Measurements from ENCODE around the gene FBXO38.

FBXO38 gene

GRCh38 chr5:148491793-148492184 lies 108.0 kb downstream of the FBXO38 start:
- no peak for TF ChIP-seq TCF12 (IDR thresholded peaks at IDR 0.05; ENCODE audit: low read depth)
- no peak for TF ChIP-seq TEAD4 (IDR thresholded peaks at IDR 0.05)
- TF ChIP-seq TAF1 (IDR thresholded peaks at IDR 0.05; ENCODE audit: low read depth): no peak
- TF ChIP-seq CREB1 (IDR thresholded peaks at IDR 0.05; ENCODE audit: low read depth): no peak
- no peak for TF ChIP-seq CEBPB (IDR thresholded peaks at IDR 0.05)
- TF ChIP-seq FOXM1 (IDR thresholded peaks at IDR 0.05; ENCODE audit: borderline replicate concordance, low read depth): no peak
- TF ChIP-seq REST (IDR thresholded peaks at IDR 0.05; ENCODE audit: low read depth): no peak
- no peak for TF ChIP-seq MAX (IDR thresholded peaks at IDR 0.05)
- TF ChIP-seq EP300 (IDR thresholded peaks at IDR 0.05; ENCODE audit: borderline replicate concordance): no peak
- no peak for TF ChIP-seq NFIC (IDR thresholded peaks at IDR 0.05)
- no peak for TF ChIP-seq EGR1 (IDR thresholded peaks at IDR 0.05)
- TF ChIP-seq YY1 (IDR thresholded peaks at IDR 0.05; ENCODE audit: low read depth): no peak

GRCh38 chr5:148492351-148492750 lies 108.6 kb downstream of the FBXO38 start:
- TF ChIP-seq EGR1 (IDR thresholded peaks at IDR 0.05): no peak
- TF ChIP-seq YY1 (IDR thresholded peaks at IDR 0.05; ENCODE audit: low read depth): no peak

Data from Ishikawa (cell line).